Germinal center (tissue), 1 donor: ENCODE results near the gene ADPRM.
A peak's percentile ranks its signal among the peaks of the same experiment; 100 is the strongest.

ENCODE experiments used
- DNase-seq: peaks from one replicate; pipeline ENCODE4 v3.0.0; 2012; ENCODE audit warnings: mixed read lengths, low spot score

The ADPRM gene

DNA sequence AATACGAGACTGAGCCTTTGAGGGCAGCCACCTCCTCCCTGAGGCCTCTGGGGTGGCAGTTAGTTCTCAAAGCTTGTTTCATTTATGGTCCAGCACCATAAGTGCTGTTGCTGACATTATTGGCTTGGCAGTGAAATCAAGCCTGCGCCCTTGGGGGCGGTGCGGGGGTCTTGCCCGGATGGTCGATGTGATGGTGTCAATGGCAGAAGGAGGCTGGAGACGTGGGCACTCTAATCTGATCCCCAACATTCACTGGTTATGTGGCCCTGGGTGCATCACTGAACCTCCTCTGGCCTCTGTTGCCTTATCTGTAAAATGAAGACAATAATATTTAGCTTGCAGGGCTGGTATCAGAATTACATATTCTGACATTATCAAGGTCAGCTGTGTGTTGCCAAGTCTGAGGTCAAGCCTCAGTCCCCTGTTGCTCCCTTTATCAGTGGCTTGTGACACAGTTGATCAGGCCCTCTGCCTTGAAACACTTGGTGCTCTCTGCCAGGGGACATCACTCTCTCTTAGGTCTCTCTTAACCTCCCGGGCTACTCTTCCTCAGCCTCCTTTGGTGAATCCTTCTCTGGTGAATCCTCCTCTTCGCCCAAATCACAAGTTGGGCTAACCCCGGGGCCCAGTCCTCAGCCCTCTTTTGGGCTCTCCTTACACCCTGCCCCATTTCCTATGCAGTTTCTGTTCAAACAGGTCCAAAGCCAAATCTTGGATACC, 44.2 kb downstream of the ADPRM start:
- DNase-seq, result no peak

DNA sequence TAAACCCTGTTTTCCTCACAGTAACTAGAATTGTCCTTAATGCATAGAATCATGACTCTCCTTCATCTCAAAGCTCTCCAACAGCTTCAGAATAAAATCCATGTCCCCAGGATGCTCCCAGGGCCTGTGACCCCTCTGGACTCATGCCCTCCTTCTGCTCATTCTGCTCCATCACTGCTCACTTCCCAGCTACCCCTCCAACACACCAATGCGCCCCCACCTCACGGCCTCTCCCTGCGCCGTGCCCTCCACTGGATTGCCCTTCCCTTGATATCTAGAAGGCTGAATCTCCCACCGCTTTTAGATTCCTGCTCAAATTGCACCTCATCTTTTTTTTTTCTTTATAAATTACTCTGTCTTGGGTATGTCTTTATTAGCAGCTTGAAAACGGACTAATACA, 45.0 kb downstream of the ADPRM start:
- no peak for DNase-seq

DNA sequence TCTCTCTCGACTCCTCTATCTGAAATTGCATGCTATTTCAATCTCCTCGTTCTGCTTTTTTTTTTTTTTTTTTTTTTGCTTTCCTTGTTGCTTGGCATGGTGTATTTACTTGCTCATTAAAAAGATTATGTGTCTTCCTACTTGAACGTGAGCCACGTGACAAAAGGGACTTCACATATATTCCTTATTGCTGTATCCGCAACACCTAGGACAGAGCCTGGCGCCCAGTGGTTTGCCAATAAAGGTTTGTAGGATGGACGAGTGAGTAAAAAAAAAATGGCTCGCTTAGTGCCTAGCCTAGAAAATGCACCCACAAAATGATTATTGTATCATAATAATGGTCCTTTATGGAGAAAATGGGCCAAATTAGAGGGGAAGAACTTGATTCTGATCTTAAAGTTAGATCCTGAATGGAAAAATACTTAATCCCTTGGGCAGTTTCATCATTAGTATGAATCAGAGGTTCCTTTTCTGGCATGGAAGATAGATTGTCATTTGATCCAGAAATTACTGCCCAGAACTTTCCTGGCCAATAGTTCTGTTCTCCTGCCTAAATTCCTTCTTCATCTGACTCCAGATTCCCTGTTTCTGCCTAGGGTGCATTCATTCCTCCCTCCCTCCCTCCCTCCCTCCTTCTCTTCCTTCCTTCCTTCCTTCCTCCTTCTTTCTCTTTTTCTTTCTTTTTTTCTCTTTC, 46.1 kb downstream of the ADPRM start:
- DNase-seq, result no peak

DNA sequence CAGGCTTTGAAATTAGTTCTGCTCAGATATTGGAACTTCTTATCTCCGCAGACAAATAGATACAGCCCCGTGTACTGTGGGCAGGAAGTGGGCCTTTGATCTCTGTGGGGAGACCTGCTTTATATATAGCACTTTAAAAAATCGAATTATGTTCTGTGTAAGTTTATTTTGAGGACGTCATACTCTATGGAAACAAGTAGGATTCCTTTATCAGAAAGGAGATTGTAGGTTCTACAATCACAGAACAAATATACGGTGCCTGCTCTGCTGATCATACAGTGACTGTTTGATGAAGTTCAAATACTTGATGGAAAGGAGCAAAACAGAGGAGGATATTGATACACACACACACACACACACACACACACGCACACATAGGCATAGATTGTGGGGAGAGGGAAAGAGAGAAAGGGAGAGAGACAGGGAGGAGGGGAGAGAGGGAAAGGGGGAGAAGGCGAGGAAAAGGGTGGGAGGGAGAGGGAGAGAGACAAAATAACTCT, 47.2 kb downstream of the ADPRM start:
- no peak for DNase-seq

DNA sequence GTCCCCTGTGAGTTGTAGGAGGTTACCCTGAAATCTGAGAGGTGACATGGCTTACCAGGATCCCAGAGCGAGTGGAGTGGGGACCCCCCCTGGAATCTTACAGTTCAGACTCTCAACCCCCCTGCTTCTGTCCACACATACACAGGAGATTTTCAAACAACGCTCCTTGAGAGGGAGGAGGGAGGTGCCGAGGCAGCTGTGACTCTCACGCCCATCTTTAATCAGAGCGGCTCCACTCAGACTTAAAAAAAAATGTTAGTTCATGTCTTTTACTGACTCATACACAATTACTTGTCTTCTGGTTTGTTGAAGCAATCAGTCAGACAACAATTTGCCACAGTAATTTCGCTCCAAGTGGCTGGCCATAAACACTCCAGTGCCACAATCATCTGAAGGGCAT, 47.8 kb downstream of the ADPRM start:
- DNase-seq, result no peak

DNA sequence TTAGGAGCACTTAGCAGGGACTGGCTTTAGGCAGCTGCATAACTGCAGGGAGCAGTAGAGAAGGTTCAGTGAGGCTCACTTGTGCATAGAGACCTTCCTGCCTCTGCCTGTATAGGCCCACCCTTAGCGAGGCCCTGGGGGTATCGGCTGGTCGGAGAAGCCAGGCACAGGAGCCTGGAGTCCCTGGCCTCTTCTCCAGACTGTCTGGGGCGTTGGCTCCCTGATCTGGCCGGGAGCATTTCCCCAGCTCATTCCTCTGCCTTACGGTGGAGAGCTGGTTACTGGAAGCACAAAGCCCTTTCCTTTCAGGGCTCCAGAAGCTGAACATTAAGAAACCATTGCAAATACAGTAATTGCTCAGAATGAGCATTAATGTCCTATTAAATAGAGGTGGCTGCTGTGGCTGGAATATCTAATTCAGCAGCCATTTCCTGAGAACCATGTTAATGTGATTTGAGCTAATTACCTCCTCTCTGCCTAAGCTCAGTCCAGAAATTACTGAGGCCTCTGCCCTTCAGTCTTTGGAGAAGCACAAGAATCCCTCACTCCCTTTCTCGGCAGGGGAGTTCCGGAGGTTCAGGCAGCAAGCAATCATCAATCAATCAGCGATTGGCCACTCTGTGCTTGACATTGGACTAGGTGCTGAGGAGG, 51.3 kb downstream of the ADPRM start:
- DNase-seq, result no peak

DNA sequence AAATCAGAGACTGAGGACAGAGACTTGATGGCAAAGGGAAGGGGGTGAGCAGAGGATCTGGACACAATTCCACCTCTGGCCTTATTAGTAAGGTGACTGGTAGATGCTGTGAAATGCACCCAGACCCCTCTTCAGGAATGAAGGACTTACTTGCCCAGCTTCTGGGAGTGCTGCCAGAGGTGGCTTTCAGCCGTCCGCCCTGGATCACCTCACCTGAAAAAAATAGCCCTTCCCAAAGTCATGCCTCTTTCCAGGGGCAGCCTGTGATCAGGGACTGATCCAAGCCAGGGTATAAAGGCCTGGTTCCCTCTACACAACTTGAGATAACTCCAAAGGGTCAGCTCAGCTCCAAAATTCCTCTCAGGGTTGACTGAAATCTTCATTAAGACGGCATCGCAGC, 52.8 kb downstream of the ADPRM start:
- no peak for DNase-seq

DNA sequence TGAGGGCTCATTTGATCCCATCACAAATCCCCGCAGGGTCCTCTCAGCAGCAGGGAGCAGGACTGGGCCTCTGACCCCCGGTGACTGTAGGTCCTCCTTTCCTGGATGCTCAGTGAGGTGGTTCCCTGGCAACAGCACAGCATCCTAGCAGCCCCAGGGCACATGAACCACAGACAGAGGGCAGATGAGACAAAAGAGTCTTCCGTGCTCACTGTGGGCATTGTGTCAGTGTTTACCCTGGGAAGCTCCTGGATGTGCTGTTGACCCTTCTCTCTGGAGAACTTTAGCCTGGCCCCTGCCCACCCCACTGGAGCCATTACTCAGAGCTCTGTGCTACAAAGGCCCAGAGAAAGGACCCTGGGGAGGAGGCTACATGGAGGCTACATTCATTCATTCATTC, 54.2 kb downstream of the ADPRM start:
- no peak for DNase-seq

DNA sequence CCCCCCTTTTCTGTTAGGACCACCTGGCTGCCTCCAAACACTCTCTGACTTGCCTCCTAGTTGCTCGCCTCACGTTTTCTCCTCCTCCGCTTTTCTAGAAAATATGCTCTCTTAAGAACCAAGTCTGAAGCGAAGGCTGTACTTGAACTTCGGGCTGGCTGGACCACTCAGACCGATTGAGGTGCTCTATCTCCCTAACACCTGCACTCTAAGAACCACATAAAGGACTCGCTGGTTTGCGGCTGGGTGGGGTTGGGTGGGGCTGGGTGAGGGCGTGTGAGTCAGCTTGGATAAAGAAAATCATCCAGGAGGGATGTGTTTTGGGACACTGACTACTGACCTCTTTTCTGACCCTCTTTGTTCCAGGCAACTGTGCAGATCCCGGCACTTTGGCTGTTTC, 55.3 kb downstream of the ADPRM start:
- DNase-seq, result no peak

DNA sequence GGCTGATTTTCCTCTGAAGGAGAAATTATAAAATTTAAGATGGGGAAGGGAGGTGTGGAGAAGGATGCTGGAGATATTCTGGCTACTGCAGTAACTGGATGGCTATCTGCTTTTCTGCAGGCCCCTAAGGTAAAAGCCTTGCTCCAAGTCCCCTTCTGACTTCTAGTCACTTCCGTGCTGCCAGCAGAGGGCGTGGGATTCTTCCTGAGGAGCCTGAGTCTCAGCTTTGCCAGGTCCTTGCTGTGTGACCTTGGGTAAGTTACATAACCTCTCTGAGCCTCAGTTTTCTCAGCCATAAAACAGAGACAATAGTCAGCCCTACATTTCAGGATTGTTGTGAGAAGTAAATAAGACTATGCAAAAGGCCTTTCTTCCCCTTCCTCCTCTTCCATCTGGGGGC, 56.7 kb downstream of the ADPRM start:
- DNase-seq, result peak; percentile 14

DNA sequence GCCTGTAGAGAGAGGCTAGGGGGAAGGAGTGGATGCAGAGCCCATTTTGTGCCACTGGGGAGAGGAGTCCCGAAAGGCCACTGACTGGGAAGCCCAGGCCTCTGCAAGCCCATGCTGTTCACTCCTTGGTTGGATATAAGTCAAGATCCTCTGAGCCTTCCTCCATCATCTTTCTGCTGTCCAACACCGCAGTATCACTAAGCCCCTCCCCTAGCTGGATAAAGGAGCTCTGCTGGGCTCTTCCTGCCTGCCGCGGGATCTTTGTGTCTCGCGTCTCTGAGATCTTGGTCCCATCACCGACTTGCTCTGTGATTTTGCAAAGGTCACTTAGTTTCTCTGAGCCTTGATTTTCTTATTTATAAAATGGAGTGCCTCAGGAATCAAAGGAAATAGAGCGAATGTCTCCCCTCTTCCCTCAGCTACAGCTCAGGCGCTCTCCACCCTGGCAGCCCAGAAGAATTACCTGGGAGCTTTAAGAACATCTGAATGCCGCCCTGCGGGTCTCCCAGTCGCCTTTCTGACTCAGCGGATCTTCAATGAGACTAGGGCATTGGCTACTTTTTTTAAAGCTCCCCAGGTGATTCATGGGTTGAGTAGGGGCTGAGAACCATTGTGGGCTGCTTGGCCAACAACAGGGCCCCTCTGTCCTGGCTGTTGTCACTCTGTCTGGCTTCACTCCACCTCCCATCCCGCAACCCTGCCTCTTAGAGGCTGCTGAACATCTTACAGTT, 57.6 kb downstream of the ADPRM start:
- DNase-seq, result no peak

DNA sequence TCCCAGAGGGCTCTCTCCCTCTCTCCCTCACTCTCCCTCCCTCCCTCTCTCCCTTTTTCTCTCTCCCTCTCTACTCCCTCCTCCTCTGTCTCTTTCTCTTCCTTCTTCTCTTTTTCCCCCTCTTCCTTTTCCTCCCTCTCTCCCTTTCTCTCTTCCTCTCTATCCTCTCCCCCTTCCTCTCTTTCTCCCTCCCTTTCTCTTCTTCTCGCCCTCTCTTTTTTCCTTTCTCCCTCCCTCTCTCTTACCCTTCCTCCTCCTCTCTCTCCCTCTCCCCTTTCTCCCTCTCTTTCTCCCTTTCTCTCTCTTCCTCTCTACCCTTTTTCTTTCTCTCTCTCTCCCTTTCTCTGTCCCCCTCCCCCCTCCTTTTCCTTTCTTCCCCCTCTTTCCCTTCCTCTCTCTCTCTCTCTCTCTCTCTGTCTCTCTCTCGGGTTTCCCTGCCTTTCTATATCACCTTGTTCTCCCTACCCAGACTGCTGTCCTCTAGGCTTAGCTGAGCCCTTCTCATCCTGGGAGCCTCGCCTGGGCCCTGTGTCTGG, 58.3 kb downstream of the ADPRM start:
- DNase-seq, result no peak

DNA sequence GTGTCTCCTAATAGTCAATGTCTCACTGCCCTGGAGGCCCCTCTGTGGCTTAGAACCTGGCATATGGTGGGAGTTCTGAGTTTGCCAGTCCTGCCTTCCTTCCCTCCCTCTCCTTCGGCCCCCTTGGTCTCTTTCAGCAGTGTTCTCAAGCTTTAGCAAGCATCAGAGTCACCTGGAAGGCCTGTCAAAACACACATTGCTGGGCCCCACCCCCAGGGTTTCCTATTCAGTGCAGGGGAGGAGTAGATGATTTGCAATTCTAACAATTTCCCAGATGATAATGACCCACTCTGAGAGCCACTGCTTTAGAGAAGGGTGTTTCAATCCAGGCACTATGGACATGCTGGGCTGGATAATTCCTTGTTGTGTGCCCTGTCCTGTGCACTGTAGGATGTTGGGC, 58.8 kb downstream of the ADPRM start:
- DNase-seq, result no peak

DNA sequence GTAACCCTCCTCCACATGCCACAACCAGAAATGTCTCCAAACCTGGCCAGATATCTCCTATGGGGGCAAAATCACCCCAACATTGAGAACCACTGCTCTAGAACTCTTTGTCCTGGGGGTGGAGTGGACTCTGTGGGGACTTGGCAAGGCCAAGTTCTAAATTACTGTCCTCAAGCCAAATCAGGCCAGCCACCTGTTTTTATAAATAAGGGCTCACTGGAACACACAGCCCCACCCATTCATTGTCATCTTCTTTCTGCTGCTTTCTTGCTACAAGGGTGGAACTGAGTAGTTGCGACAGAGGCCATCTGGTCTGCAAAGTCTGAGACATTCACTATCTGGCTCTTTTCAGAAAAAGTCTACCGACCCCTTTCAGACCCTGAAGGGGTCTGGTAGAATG, 59.2 kb downstream of the ADPRM start:
- DNase-seq, result no peak

DNA sequence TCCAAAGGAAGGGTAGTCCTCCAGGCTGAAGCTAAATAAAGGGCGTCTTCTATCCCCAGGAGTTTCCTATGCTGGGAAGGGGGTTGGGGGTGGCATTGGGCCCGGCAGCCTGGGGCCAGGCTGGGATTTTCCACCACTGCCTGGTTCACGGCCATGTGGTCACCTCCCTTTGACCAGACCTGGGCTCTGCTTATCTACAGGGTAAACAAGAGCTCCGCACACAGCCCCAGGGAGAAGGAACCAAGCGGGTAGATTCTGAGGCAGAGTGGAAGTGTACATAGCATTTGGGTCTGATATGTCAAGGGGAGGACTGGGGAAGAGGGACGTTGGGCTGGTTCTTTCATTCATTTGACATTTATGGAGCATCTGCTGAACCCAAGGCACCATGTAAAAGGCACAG, 59.7 kb downstream of the ADPRM start:
- DNase-seq, result no peak

DNA sequence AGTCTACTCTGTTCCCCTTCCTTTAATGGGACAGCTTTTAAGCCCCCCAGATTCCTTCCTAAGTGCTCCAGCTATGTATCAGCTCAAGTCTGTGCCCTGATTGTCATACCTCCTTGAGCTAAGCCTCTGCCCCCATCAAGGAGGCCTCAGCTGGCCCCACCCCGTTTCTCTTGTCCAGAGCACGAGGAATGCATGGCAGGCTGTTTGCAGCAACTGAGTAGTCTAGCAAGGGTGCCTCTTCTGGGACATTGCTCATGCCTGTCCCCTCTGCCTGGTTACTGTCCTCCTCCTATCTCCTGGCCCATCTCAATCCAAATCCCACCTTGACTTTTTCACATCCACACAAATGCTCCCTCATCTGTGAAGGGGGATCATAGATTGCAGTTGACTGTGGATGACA, 60.3 kb downstream of the ADPRM start:
- DNase-seq, result no peak

DNA sequence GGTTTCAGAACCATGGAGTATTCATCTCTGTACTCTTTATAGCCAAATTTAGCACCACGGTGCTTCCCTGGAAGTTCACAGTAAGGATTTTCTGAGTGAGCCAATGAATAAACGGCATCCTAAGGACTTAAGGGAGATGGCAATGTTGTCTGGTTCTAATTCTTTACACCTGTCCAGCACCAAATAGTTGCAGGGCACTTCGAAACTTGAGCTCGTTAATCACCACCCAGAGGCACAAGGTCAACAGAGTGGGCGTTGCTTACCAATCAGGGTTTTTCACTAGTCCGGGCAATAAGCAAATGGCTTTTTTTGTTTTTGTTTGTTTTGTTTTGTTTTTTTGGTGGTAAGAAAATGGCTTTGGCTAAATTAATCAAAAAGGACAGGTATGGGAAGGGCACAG, 60.7 kb downstream of the ADPRM start:
- DNase-seq, result no peak
